GM20000 (cell line): ENCODE measurements around the gene APOL4.

Source experiments
- DNase-seq: peaks from one replicate; pipeline ENCODE4 v3.0.0; 2012; ENCODE audit warnings: low spot score
- CTCF ChIP-seq: IDR thresholded peaks from 2 replicates; pipeline ENCODE4 v1.5.1; 2012; ENCODE audit warnings: mild to moderate bottlenecking, control low read depth; ENCODE audit errors: extremely low read depth, missing control alignments

Gene APOL4

GRCh38 chr22:36227806-36228205 lies 26.2 kb upstream of the APOL4 start:
- TF ChIP-seq CTCF, result no peak
- DNase-seq, result no peak

DNA sequence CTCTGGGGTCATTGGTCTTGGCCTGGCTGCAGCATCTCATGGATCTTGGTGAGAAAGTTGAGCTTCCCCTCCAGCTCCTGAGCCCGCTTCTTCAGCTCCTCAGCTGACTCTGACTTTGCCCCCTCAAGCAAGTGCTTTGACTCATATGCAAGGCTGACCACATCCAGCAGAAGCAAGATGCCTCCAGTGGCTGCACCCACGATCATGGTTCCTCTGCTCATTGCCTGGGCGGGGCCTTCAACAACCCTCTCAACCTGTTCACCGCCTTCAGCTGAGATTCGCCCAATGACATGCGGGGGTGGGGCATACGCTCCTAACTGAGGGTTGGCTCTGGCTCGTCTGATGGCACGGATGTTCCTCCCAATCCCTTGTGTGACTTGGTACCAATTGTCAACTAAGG lies 25.8 kb upstream of the APOL4 start:
- DNase-seq, result no peak
- no peak for TF ChIP-seq CTCF

- DNase-seq, result no peak
- TF ChIP-seq CTCF, result no peak
These were observed 24.6 kb upstream of the APOL4 start for GRCh38 chr22:36226189-36226588.

DNA sequence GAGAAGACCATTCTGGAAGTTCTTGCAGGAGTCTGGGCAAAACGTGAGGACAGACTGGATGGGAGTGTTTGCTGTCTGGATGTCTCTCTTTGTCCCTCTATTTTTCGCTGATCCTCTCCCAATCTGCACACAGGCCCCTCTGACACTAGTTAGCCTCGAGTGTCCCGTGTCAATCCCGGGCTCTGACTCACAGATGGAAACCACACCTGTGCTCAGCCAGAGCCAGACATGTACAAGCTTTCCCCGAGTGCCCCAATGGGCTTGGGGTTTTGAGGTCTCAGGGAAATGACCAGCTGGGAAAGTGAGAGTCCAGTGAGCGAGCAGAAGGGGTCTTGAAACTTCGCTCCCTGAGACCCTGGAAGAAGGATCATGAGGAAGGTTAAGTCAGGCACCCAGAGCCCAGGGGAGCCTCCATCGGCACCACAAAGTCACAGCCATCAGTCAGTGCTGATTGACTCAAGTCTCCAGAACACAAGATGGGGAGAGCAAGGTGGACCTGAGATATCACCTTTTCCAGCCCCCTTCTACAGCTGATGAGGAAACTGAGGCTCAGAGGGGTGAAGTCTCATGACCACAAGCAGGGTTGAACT lies 23.8 kb upstream of the APOL4 start:
- TF ChIP-seq CTCF, result no peak
- no peak for DNase-seq

DNA sequence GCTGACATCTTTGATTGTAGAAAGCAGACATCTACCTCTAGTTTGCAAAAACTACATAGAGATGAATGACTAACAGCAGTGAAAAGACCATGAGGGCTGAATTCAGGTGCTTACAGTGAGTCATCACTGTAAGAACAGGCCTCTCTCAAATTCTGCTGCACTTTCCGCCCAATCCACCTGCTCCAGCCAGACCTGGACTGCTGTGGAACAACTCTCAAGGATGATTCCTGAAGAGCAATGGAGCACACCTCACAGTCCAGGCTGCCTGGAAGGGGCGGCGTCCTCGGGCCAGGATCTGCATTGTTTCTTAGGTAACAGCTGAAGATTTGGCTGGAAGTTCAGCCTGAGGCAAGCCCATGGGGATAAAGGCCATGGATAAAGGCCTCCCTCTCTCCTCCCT lies 22.6 kb upstream of the APOL4 start:
- DNase-seq, result no peak
- TF ChIP-seq CTCF, result no peak

GRCh38 chr22:36223504-36223903 lies 21.9 kb upstream of the APOL4 start:
- no peak for DNase-seq
- no peak for TF ChIP-seq CTCF

DNA sequence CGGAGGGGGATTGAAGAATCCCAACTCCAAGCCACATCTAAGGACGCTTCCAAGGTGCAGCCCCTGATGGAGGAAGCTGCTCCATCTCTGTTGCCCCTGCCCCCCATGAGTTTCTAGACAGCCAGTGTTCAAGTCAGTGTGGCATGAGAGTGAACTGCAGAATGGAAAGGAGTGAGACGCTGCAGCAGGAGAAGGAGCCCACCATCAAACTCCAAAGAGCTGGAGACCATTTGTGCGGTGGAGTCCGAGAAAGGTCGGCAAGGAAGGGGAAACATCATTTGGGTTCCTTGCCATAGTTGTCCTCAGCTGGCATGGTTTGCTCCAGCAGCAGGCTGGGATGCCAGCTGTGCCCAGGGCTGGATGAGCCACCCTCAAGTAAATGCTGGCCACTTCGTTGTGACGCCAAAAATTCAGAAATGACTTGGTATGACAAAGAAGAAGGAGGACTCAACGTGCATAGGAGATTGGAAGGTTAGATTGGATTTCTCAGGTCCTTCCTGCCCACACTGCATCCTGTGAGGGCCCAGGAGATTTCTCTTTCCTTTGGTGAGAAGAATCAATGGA lies 21.4 kb upstream of the APOL4 start:
- no peak for TF ChIP-seq CTCF
- no peak for DNase-seq
